Measurements from ENCODE around the gene ITSN2. TPM values are rescaled to one million over a fixed set of nuclear protein-coding genes. Genes with fewer than 3 reads are reported as not detected.
"Not testable (repeated sequence)": the region's sequence is repeated elsewhere in the genome, so short reads cannot be mapped to it uniquely, and the experiment has no call there.

ITSN2 gene
- total RNA-seq: 10 to 100 TPM; 33.5 to 71.7 (median 39.9) TPM
- 10 to 100 TPM; 12.2 to 15.0 (median 14.4) TPM for polyA plus RNA-seq
- long read RNA-seq, donor 1, full-length matches to known transcripts: 2 of 30 reads
- long read RNA-seq, donor 1, partial matches to known transcripts: 18 of 30 reads
- long read RNA-seq, donor 1, other reads (novel, unspliced or antisense): 10 of 30 reads
- long read RNA-seq, donor 2, partial matches to known transcripts: 19 of 32 reads
- long read RNA-seq, donor 2, other reads (novel, unspliced or antisense): 13 of 32 reads

DNA sequence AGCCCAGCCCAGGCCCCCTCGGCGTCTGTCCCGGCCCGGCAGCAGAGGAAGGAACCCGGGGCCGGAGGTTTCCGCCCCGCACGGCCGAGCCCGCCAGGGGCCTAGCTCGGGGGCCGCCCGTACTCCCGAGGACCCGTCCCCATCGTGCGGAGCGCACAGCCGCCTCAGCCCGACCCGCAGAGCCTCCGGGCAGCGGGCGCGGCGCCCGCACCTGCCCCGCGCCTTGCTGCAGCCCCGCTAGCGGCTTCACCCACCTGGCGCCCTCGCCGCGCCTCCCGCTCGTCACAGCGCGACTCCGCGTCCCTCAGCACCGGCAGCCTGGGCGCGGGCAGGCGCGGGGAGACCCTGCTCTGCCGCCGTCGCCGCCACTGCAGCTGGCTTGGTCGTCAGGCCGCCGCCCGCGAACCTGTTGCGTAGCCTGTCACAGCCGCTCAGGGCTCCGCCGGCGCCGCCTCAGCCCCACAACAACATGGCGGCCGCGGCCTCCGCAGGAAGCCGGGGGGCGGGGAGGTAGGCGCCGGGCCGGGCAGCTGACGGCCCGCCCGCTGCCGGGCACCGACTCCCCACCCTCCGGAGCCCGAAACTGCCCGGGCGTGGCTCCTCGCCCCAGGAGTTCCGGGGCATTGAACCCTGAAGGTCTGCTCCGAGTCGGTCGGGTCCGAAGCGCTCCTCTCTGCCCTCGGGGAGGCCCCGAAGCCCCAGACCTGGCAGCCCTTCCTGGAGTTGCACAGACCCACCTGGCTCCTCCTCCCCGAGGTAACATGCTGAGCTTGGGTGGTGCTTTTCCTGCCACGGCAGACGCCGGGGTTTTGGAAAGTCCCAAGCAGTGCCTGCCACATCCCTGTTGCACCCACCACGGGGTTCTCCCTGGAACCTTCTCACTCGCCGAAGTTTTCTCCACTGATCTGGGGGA is at the start of gene ITSN2:
Gene ITSN2 (minus strand): TSS at position 487 of the 913 bp plus-strand sequence. CDS start 32,454 bp downstream, outside the sequence.
- peak; percentile 84 to 90 for DNase-seq
- no peaks in the 10 kb centered on the region for H3K9me3 ChIP-seq
- WGBS, 3 donors: 0 to 2% (median 1%) methylated on average over 47 to 96 of the region's 96 CpGs

DNA sequence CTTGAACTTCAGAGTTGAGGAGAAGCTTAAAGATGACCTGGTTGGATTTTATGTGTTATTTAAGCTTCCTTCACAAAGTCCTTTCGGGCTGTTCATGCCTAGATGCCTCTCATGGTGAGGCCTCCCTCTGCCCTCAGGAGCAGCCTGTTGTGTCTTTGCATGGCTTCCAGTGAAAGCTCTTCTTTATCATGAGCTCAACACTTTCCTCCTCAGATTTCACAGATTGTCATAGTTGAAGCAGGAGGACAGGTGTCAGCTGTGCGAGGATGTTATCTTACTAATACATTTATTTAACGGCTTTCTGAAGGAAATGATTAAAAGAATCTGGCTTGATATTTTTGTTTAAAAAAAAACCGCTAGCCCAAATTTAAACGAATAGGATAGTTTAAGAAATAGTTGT is 48.8 kb upstream of the ITSN2 start:
- Histone ChIP-seq H3K27me3 (ENCODE audit: insufficient read depth in 3 of 3, low read length in 2 of 3) (no peaks in the 10 kb centered on the region), H3K4me1 (peaks cover 16% of the 10 kb centered on the region), H3K9me3 (no peaks in the 10 kb centered on the region), H3K4me3 (no peak overlapping the region), H3K36me3 (ENCODE audit: insufficient read depth in 1 of 2, low read depth in 1 of 2) (no peaks in the 10 kb centered on the region), H3K27ac (no peak overlapping the region)
- ATAC-seq (no peak), DNase-seq (no peak)
- TF ChIP-seq, protein P1, sequence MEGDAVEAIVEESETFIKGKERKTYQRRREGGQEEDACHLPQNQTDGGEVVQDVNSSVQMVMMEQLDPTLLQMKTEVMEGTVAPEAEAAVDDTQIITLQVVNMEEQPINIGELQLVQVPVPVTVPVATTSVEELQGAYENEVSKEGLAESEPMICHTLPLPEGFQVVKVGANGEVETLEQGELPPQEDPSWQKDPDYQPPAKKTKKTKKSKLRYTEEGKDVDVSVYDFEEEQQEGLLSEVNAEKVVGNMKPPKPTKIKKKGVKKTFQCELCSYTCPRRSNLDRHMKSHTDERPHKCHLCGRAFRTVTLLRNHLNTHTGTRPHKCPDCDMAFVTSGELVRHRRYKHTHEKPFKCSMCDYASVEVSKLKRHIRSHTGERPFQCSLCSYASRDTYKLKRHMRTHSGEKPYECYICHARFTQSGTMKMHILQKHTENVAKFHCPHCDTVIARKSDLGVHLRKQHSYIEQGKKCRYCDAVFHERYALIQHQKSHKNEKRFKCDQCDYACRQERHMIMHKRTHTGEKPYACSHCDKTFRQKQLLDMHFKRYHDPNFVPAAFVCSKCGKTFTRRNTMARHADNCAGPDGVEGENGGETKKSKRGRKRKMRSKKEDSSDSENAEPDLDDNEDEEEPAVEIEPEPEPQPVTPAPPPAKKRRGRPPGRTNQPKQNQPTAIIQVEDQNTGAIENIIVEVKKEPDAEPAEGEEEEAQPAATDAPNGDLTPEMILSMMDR (IDR thresholded peaks at IDR 0.05): no peak
- 28 to 38% (median 32%) methylated on average over 5 of the region's 5 CpGs for WGBS, 3 donors
- intact Hi-C loops (cut with DNase I): no loop called here

More for the DNA sequence above, at the start of gene ITSN2:
- intact Hi-C loops (cut with DNase I): loop anchor here in 1 of 2 donors (5.0 kb wide), 1 partner anchor 53 kb away; no protein-coding TSS in a partner anchor
- Histone ChIP-seq H3K27ac (peak within 1 kb of the TSS; percentile 96), H3K36me3 (ENCODE audit: insufficient read depth in 1 of 2, low read depth in 1 of 2) (no peaks in the 10 kb centered on the region), H3K27me3 (ENCODE audit: insufficient read depth in 3 of 3, low read length in 2 of 3) (no peaks in the 10 kb centered on the region), H3K4me1 (peaks cover 31% of the 10 kb centered on the region), H3K4me3 (peak within 1 kb of the TSS; percentile 91)
- TF ChIP-seq, protein P1 (IDR thresholded peaks at IDR 0.05): no peak
- ATAC-seq: peak; percentile 78 to 86 (median 82)

- H3K27ac ChIP-seq; H3K4me3 ChIP-seq; H3K9me3 ChIP-seq; DNase-seq; H3K27me3 ChIP-seq (ENCODE audit: insufficient read depth in 3 of 3, low read length in 2 of 3); H3K36me3 ChIP-seq (ENCODE audit: insufficient read depth in 1 of 2, low read depth in 1 of 2); intact Hi-C loops (cut with DNase I); ATAC-seq: not testable (repeated sequence)
- peaks cover 16% of the 10 kb centered on the region for H3K4me1 ChIP-seq
- 61 to 72% (median 63%) methylated on average over 8 of the region's 8 CpGs for WGBS, 3 donors
Measured at GRCh38 chr2:24408704-24409103, 48.4 kb upstream of the ITSN2 start.

GRCh38 chr2:24404491-24404921 is 44.2 kb upstream of the ITSN2 start:
- TF ChIP-seq, protein P1 (IDR thresholded peaks at IDR 0.05): no peak
- Histone ChIP-seq H3K36me3 (ENCODE audit: insufficient read depth in 1 of 2, low read depth in 1 of 2) (no peaks in the 10 kb centered on the region), H3K4me3 (no peak overlapping the region), H3K27me3 (ENCODE audit: insufficient read depth in 3 of 3, low read length in 2 of 3) (peaks cover 0 to 4% (median 2%) of the 10 kb centered on the region in 3 donors), H3K9me3 (no peaks in the 10 kb centered on the region), H3K4me1 (peaks cover 5% of the 10 kb centered on the region), H3K27ac (peak overlapping the region; percentile 64)
- peak; percentile 51 to 62 for DNase-seq
- ATAC-seq: peak; percentile 91 to 97 (median 96)
- intact Hi-C loops (cut with DNase I): no loop called here
- 25 to 32% (median 27%) methylated on average over 7 of the region's 7 CpGs for WGBS, 3 donors

DNA sequence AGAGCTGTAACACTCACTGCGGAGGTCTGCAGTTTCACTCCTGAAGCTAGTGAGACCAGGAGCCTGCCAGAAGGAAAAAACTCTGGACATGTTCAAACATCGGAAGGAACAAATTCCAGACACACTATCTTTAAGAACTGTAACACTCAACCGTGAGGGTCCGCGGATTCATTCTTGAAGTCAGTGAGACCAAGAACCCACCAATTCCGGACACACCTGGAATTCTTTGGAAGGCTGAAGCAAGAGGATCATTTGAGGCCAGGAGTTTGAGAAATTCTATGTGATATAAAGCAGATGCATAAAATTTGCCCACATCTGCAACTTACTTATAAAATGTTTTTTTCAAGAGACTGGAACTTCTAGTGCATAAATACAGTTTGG is 43.5 kb upstream of the ITSN2 start:
- H3K27me3 ChIP-seq (ENCODE audit: insufficient read depth in 3 of 3, low read length in 2 of 3): peaks cover 0 to 4% (median 2%) of the 10 kb centered on the region in 3 donors
- intact Hi-C loops (cut with DNase I): no loop called here
- no peak for ATAC-seq
- no peak for DNase-seq
- no peaks in the 10 kb centered on the region for H3K36me3 ChIP-seq (ENCODE audit: insufficient read depth in 1 of 2, low read depth in 1 of 2)
- TF ChIP-seq, protein P1 (IDR thresholded peaks at IDR 0.05): no peak
- H3K9me3 ChIP-seq: no peaks in the 10 kb centered on the region
- H3K4me3 ChIP-seq: no peak overlapping the region
- H3K27ac ChIP-seq: peak overlapping the region; percentile 64
- H3K4me1 ChIP-seq: peaks cover 5% of the 10 kb centered on the region
- 74 to 85% (median 79%) methylated on average over 6 of the region's 6 CpGs for WGBS, 3 donors
